IMR-90 (cell line): ENCODE measurements around the gene LRRC1. TPM values are rescaled to one million over a fixed set of nuclear protein-coding genes. Genes with fewer than 3 reads are reported as not detected.
A peak's percentile ranks its signal among the peaks of the same experiment; 100 is the strongest.

Experiments
- ATAC-seq: fragments of 200-7000 bp; cut with Tn5 transposase; 2 replicates; pipeline ENCODE4 v1.9.1; 2020; ENCODE audit warnings: low read depth, mild to moderate bottlenecking, moderate library complexity
- BruUV-seq: library from RNA; stranded (reverse); fragments of 400-500 nt; replicated peaks from 2 replicates; lab custom pipeline; 2021; lab: Mats Ljungman, UMichigan
- CTCF ChIA-PET: fragments of 300-600 bp; formaldehyde crosslinking; extraction: SDS; loops from one replicate; lab custom pipeline; 2021; ENCODE audit warnings: antibody characterized with exemption; lab: Yijun Ruan, JAX
- POLR2A ChIA-PET: fragments of 300-600 bp; sonication (Branson Sonifier 250); formaldehyde crosslinking; loops from one replicate; lab custom pipeline; 2022; ENCODE audit warnings: antibody characterized with exemption; ENCODE audit not compliant: unreplicated experiment; lab: Charles Lee
- DNase-seq: peaks from one replicate; pipeline ENCODE4 v3.0.0; 2013
- H2AFZ ChIP-seq: replicated peaks from 2 replicates; pipeline ENCODE3; 2013; ENCODE audit warnings: low read length, mild to moderate bottlenecking; ENCODE audit not compliant: poor library complexity
- H2AK5ac ChIP-seq: 2 replicates; pipeline ENCODE4 v1.6.1; 2013; ENCODE audit warnings: low read depth, low read length, inconsistent platforms
- H2AK9ac ChIP-seq: replicated peaks from 2 replicates; pipeline ENCODE3; 2013; ENCODE audit warnings: mild to moderate bottlenecking, low read depth, low read length, moderate library complexity; ENCODE audit not compliant: poor library complexity
- H2BK120ac ChIP-seq: 2 replicates; pipeline ENCODE4 v1.6.1; 2013; ENCODE audit warnings: low read depth, low read length, inconsistent platforms
- H2BK15ac ChIP-seq: 3 replicates; pipeline ENCODE4 v1.6.1; 2013; ENCODE audit warnings: low read depth, low read length, inconsistent platforms
- H2BK20ac ChIP-seq: 2 replicates; pipeline ENCODE4 v1.6.1; 2013; ENCODE audit warnings: low read depth, mild to moderate bottlenecking, inconsistent platforms, low read length, moderate library complexity
- H2BK5ac ChIP-seq: 2 replicates; pipeline ENCODE4 v1.6.1; 2013; ENCODE audit warnings: mild to moderate bottlenecking, low read depth, low read length, inconsistent platforms; ENCODE audit not compliant: poor library complexity, severe bottlenecking
- H3K14ac ChIP-seq: replicated peaks from 2 replicates; pipeline ENCODE4 v1.6.1; 2013; ENCODE audit warnings: low read depth, low read length, inconsistent platforms
- H3K18ac ChIP-seq: 2 replicates; pipeline ENCODE4 v1.6.1; 2013; ENCODE audit warnings: low read depth, low read length, control low read depth
- H3K23ac ChIP-seq: 2 replicates; pipeline ENCODE4 v1.6.1; 2013; ENCODE audit warnings: low read depth, low read length, inconsistent platforms
- H3K27ac ChIP-seq: 2 replicates; pipeline ENCODE4 v1.5.1; 2013; ENCODE audit warnings: mild to moderate bottlenecking, control low read depth, low read length; ENCODE audit not compliant: insufficient read depth
- H3K27me3 ChIP-seq: 2 replicates; pipeline ENCODE4 v1.6.1; 2013; ENCODE audit warnings: low read length; ENCODE audit not compliant: control insufficient read depth, insufficient read depth
- H3K36me3 ChIP-seq: 2 replicates; pipeline ENCODE4 v1.6.1; 2013; ENCODE audit warnings: low read length, mixed read lengths; ENCODE audit not compliant: control insufficient read depth, insufficient read depth
- H3K4ac ChIP-seq: 2 replicates; pipeline ENCODE4 v1.6.1; 2013; ENCODE audit warnings: low read depth, low read length, inconsistent platforms
- H3K4me1 ChIP-seq: 2 replicates; pipeline ENCODE4 v1.6.1; 2013; ENCODE audit warnings: low read length, mixed read lengths; ENCODE audit not compliant: control insufficient read depth, insufficient read depth
- H3K4me2 ChIP-seq: 2 replicates; pipeline ENCODE4 v1.6.1; 2013; ENCODE audit warnings: low read depth, mild to moderate bottlenecking, control low read depth, low read length, moderate library complexity
- H3K4me3 ChIP-seq: 2 replicates; pipeline ENCODE4 v1.5.1; 2013; ENCODE audit warnings: low read depth, mild to moderate bottlenecking, control low read depth, low read length, moderate library complexity; ENCODE audit not compliant: insufficient read depth
- H3K56ac ChIP-seq: 2 replicates; pipeline ENCODE4 v1.6.1; 2013; ENCODE audit warnings: low read length, inconsistent platforms; ENCODE audit not compliant: insufficient read depth; ENCODE audit errors: extremely low read depth
- H3K79me1 ChIP-seq, 2 experiments: 2 replicates each; pipeline ENCODE4 v1.6.1; 2013; ENCODE audit warnings: low read length in 2 of 2, inconsistent platforms in 1 of 2, low read depth in 1 of 2
- H3K9ac ChIP-seq: 2 replicates; pipeline ENCODE4 v1.6.1; 2013; ENCODE audit warnings: low read depth, low read length, control low read depth
- H3K9me1 ChIP-seq: 2 replicates; pipeline ENCODE4 v1.6.1; 2013; ENCODE audit warnings: low read length, inconsistent platforms; ENCODE audit not compliant: insufficient read depth
- H3K9me3 ChIP-seq: 2 replicates; pipeline ENCODE4 v1.6.1; 2013; ENCODE audit warnings: low read length; ENCODE audit not compliant: control insufficient read depth, insufficient read depth
- H4K20me1 ChIP-seq: 2 replicates; pipeline ENCODE4 v1.6.1; 2013; ENCODE audit warnings: low read length, inconsistent platforms; ENCODE audit not compliant: insufficient read depth
- H4K5ac ChIP-seq: 2 replicates; pipeline ENCODE4 v1.6.1; 2013; ENCODE audit warnings: mild to moderate bottlenecking, low read depth, low read length, control low read depth
- H4K8ac ChIP-seq, 2 experiments: 2 replicates each; pipeline ENCODE4 v1.6.1; 2013; ENCODE audit warnings: low read depth in 2 of 2, low read length in 2 of 2, control low read depth in 1 of 2, inconsistent platforms in 1 of 2
- H4K91ac ChIP-seq: 2 replicates; pipeline ENCODE4 v1.6.1; 2013; ENCODE audit warnings: low read depth, low read length, inconsistent platforms; ENCODE audit not compliant: insufficient read depth
- BHLHE40 ChIP-seq: fragments of 150-350 bp; IDR thresholded peaks from 2 replicates; pipeline ENCODE4 v1.6.1; 2016; ENCODE audit warnings: mild to moderate bottlenecking, low read depth, low read length
- CEBPB ChIP-seq: IDR thresholded peaks from 2 replicates; pipeline ENCODE4 v1.6.1; 2012; ENCODE audit warnings: low read depth, low read length, improper control_type of control experiment
- CHD1 ChIP-seq: IDR thresholded peaks from 2 replicates; pipeline ENCODE4 v1.6.1; 2012; ENCODE audit warnings: low read depth, low read length, improper control_type of control experiment
- CTCF ChIP-seq: conservative IDR thresholded peaks from 2 replicates; pipeline ENCODE4 v1.5.1; 2012; ENCODE audit warnings: mild to moderate bottlenecking, low read depth, low read length, improper control_type of control experiment
- ELK1 ChIP-seq: fragments of 150-350 bp; IDR thresholded peaks from 2 replicates; pipeline ENCODE4 v1.6.1; 2016; ENCODE audit warnings: low read depth, mild to moderate bottlenecking, low read length, moderate library complexity, borderline replicate concordance
- FOS ChIP-seq: fragments of 150-350 bp; IDR thresholded peaks from 2 replicates; pipeline ENCODE4 v1.6.1; 2016; ENCODE audit warnings: low read depth, low read length
- MAFK ChIP-seq: IDR thresholded peaks from 2 replicates; pipeline ENCODE4 v1.6.1; 2012; ENCODE audit warnings: low read depth, low read length, improper control_type of control experiment
- MXI1 ChIP-seq: IDR thresholded peaks from 2 replicates; pipeline ENCODE4 v1.6.1; 2012; ENCODE audit warnings: low read depth, mild to moderate bottlenecking, low read length, moderate library complexity, borderline replicate concordance
- NFE2L2 ChIP-seq: fragments of 150-350 bp; IDR thresholded peaks from 2 replicates; pipeline ENCODE4 v1.6.1; 2016; ENCODE audit warnings: low read depth, mild to moderate bottlenecking, low read length
- RAD21 ChIP-seq: IDR thresholded peaks from 2 replicates; pipeline ENCODE4 v1.6.1; 2012; ENCODE audit warnings: low read length, improper control_type of control experiment
- RCOR1 ChIP-seq: IDR thresholded peaks from 2 replicates; pipeline ENCODE4 v1.6.1; 2012; ENCODE audit warnings: mild to moderate bottlenecking, low read length, improper control_type of control experiment; ENCODE audit not compliant: insufficient replicate concordance
- RFX5 ChIP-seq: IDR thresholded peaks from 2 replicates; pipeline ENCODE4 v1.8.0; 2012; ENCODE audit warnings: low read depth, mild to moderate bottlenecking, low read length, moderate library complexity
- SMC3 ChIP-seq: fragments of 150-350 bp; IDR thresholded peaks from 2 replicates; pipeline ENCODE4 v1.6.1; 2016; ENCODE audit warnings: low read depth, mild to moderate bottlenecking, antibody characterized with exemption, low read length, moderate library complexity
- USF2 ChIP-seq: fragments of 150-350 bp; IDR thresholded peaks from 2 replicates; pipeline ENCODE4 v1.6.1; 2017; ENCODE audit warnings: mild to moderate bottlenecking, antibody characterized with exemption, low read length, low read depth
- WGBS, 2 experiments: methylation state at CpG; one replicate each; pipeline versions ENCODE4 v1.1.5 to v1.1.7; 2013; ENCODE audit warnings: missing lambda C conversion rate in 2 of 2; ENCODE audit not compliant: insufficient read length in 1 of 2; ENCODE audit errors: extremely low coverage in 2 of 2; 5-methylcytosine and 5-hydroxymethylcytosine counted together
- dilution Hi-C: fragments of 300-500 bp; cut with HindIII; formaldehyde crosslinking; loops from one replicate; pipeline ENCODE4 v1.14.3; 2018; ENCODE audit warnings: low sequenced_read_pairs; ENCODE audit not compliant: unreplicated experiment
- in situ Hi-C: fragments of 300-500 bp; cut with MboI; formaldehyde crosslinking; loops from 3 replicates; pipeline ENCODE4 v1.14.3; 2019; ENCODE audit warnings: low sequenced_read_pairs, inconsistent platforms, mixed read lengths
- intact Hi-C: fragments of 100-400 bp; cut with micrococcal nuclease; formaldehyde crosslinking; loops from 2 replicates; pipeline ENCODE4 v1.10.0; 2022
- polyA plus RNA-seq, 3 experiments: library from polyadenylated mRNA; depleted of rRNA; stranded (reverse); fragments of >200 nt; gene quantifications; 2 replicates each; pipeline ENCODE4 v1.2.3, GENCODE V29; 2012; ENCODE audit warnings: low replicate concordance in 1 of 3
- total RNA-seq: library from RNA; depleted of rRNA; stranded (reverse); fragments of >200 nt; gene quantifications from 2 replicates; pipeline ENCODE4 v1.2.3, GENCODE V29; 2012

The LRRC1 gene
- total and polyA plus RNA-seq, 2 of the 4 experiments (the other 2 are of a cell fraction): 5.1 to 6.1 TPM

- H2BK15ac ChIP-seq: peak overlapping the region; percentile 49; the same call in 2 of the 3 replicates
- no TSS peak for BruUV-seq
- no peak for TF ChIP-seq CHD1
- TF ChIP-seq RFX5: no peak
- TF ChIP-seq USF2: no peak
- TF ChIP-seq SMC3: peak; percentile 48
- TF ChIP-seq MXI1: no peak
- no peak for TF ChIP-seq CEBPB
- TF ChIP-seq FOS: no peak
- TF ChIP-seq RCOR1: no peak
- TF ChIP-seq BHLHE40: peak; percentile 5; the same call in 1 of the 2 replicates
- peak; percentile 66 for TF ChIP-seq RAD21
- TF ChIP-seq MAFK: no peak
- TF ChIP-seq NFE2L2: no peak
- no peak for TF ChIP-seq ELK1
- TF ChIP-seq CTCF: peak; percentile 61
Observed at GRCh38 chr6:53794137-53794719, 577 bp upstream of the LRRC1 start.

More at GRCh38 chr6:53794137-53794719, 577 bp upstream of the LRRC1 start:
- no peaks in the 10 kb centered on the region for H3K9me1 ChIP-seq
- POLR2A ChIA-PET: interaction anchor here (0.8 kb wide), 1 partner anchor 162 kb away, joined by 3 read pairs; no protein-coding TSS in a partner anchor
- DNase-seq: peak; percentile 87
- no peaks in the 10 kb centered on the region for H3K36me3 ChIP-seq
- peak overlapping the region; percentile 54; the same call in 1 of the 2 replicates for H2BK20ac ChIP-seq
- intact Hi-C loops: loop anchor here (1.0 to 10.0 kb wide), 4 partner anchors 66 to 246 kb away; no protein-coding TSS in a partner anchor
- peak overlapping the region; percentile 6 for H2AK9ac ChIP-seq
- 0 out of 2 replicates have a peak overlapping the region, but pooled peaks have one; percentile 25 for H2AK5ac ChIP-seq
- ATAC-seq: peak; percentile 76
- CTCF ChIA-PET: interaction anchor here (1.0 to 5.0 kb wide), 4 partner anchors 12 to 162 kb away, joined by 3 to 67 read pairs (median 4); no protein-coding TSS in a partner anchor
- H4K20me1 ChIP-seq: peaks cover 5% of the 10 kb centered on the region; the same call in 1 of the 2 replicates
- peaks cover 4% of the 10 kb centered on the region for H3K4me1 ChIP-seq
- no peaks in the 10 kb centered on the region for H3K9me3 ChIP-seq
- H2BK120ac ChIP-seq: peak overlapping the region; percentile 81
- peak overlapping the region; percentile 47 for H3K23ac ChIP-seq
- 0% methylated on average over 4 of the region's 27 CpGs; no CpG with 5 or more reads in 1 of the 2 experiments for WGBS, 2 experiments
- H3K18ac ChIP-seq: peak overlapping the region; percentile 72
- dilution Hi-C loops: no loop called here
- peaks cover 17 to 27% of the 10 kb centered on the region in 2 experiments for H3K79me1 ChIP-seq
- H3K56ac ChIP-seq: peak overlapping the region; percentile 91
- peak overlapping the region; percentile 82 for H3K4me3 ChIP-seq
- H4K91ac ChIP-seq: peak overlapping the region; percentile 72
- H3K27me3 ChIP-seq: no peaks in the 10 kb centered on the region
- H3K4me2 ChIP-seq: peak overlapping the region; percentile 78
- in situ Hi-C loops: loop anchor here (5.0 to 10.0 kb wide), 2 partner anchors 158 to 259 kb away; no protein-coding TSS in a partner anchor
- peak overlapping the region; percentile 79 for H3K27ac ChIP-seq
- peak overlapping the region; percentile 85 for H3K9ac ChIP-seq
- peak overlapping the region; percentile 49 for H4K5ac ChIP-seq
- peak overlapping the region; percentile 66 for H3K14ac ChIP-seq
- H3K4ac ChIP-seq: peak overlapping the region; percentile 73
- peak overlapping the region; percentile 73 for H2BK5ac ChIP-seq
- peak overlapping the region; percentile 98 for H2AFZ ChIP-seq
- H4K8ac ChIP-seq: peak overlapping the region; percentile 71 to 97
